ENCODE measurements around the gene KCNH1.

Gene KCNH1

GRCh38 chr1:210796421-210796820, 337.5 kb downstream of the KCNH1 start:
- TF ChIP-seq MAX (IDR thresholded peaks at IDR 0.05; ENCODE audit: low read depth, low read length) (no peak), POLR2A (IDR thresholded peaks at IDR 0.05; ENCODE audit: extremely low read depth, insufficient read length) (no peak), CTCF (IDR thresholded peaks at IDR 0.05; ENCODE audit: low read depth, low read length) (no peak), MYC (IDR thresholded peaks at IDR 0.05; ENCODE audit: low read depth, low read length) (no peak)
- no peak overlapping the region for H3K4me3 ChIP-seq (ENCODE audit: low read depth, low read length)
- no peak for DNase-seq (ENCODE audit: low read depth)

GRCh38 chr1:210794445-210794844, 339.5 kb downstream of the KCNH1 start:
- DNase-seq (ENCODE audit: low read depth): no peak
- no peak overlapping the region for H3K4me3 ChIP-seq (ENCODE audit: low read depth, low read length)
- TF ChIP-seq MAX (IDR thresholded peaks at IDR 0.05; ENCODE audit: low read depth, low read length): no peak
- no peak for TF ChIP-seq POLR2A (IDR thresholded peaks at IDR 0.05; ENCODE audit: extremely low read depth, insufficient read length)
- TF ChIP-seq CTCF (IDR thresholded peaks at IDR 0.05; ENCODE audit: low read depth, low read length): no peak
- TF ChIP-seq MYC (IDR thresholded peaks at IDR 0.05; ENCODE audit: low read depth, low read length): no peak

GRCh38 chr1:210792250-210793102, 341.5 kb downstream of the KCNH1 start:
- peak; percentile 6 for DNase-seq (ENCODE audit: low read depth)
- H3K4me3 ChIP-seq (ENCODE audit: low read depth, low read length): no peak overlapping the region
- TF ChIP-seq CTCF (IDR thresholded peaks at IDR 0.05; ENCODE audit: low read depth, low read length) (no peak), MAX (IDR thresholded peaks at IDR 0.05; ENCODE audit: low read depth, low read length) (no peak), POLR2A (IDR thresholded peaks at IDR 0.05; ENCODE audit: extremely low read depth, insufficient read length) (no peak), MYC (IDR thresholded peaks at IDR 0.05; ENCODE audit: low read depth, low read length) (no peak)

GRCh38 chr1:210790196-210790595, 343.8 kb downstream of the KCNH1 start:
- no peak for DNase-seq (ENCODE audit: low read depth)
- TF ChIP-seq CTCF (IDR thresholded peaks at IDR 0.05; ENCODE audit: low read depth, low read length): no peak
- TF ChIP-seq MAX (IDR thresholded peaks at IDR 0.05; ENCODE audit: low read depth, low read length): no peak
- no peak for TF ChIP-seq POLR2A (IDR thresholded peaks at IDR 0.05; ENCODE audit: extremely low read depth, insufficient read length)
- TF ChIP-seq MYC (IDR thresholded peaks at IDR 0.05; ENCODE audit: low read depth, low read length): no peak
- no peak overlapping the region for H3K4me3 ChIP-seq (ENCODE audit: low read depth, low read length)

GRCh38 chr1:210787800-210788199, 346.1 kb downstream of the KCNH1 start:
- TF ChIP-seq CTCF (IDR thresholded peaks at IDR 0.05; ENCODE audit: low read depth, low read length) (no peak), MYC (IDR thresholded peaks at IDR 0.05; ENCODE audit: low read depth, low read length) (no peak), MAX (IDR thresholded peaks at IDR 0.05; ENCODE audit: low read depth, low read length) (no peak), POLR2A (IDR thresholded peaks at IDR 0.05; ENCODE audit: extremely low read depth, insufficient read length) (no peak)
- DNase-seq (ENCODE audit: low read depth): no peak
- H3K4me3 ChIP-seq (ENCODE audit: low read depth, low read length): no peak overlapping the region
